GM23338 (cell line): ENCODE data around the gene DNAH8. TPM values are rescaled to one million over a fixed set of nuclear protein-coding genes. Genes with fewer than 3 reads are reported as not detected.

Experiments used
- ATAC-seq: fragments of 200-7000 bp; cut with Tn5 transposase; 3 replicates; pipeline ENCODE4 v1.9.1; 2020
- DNase-seq: peaks from one replicate; pipeline ENCODE4 v3.0.0-alpha.2; 2015; ENCODE audit warnings: low spot score
- H2AFZ ChIP-seq: fragments of 200-600 bp; sonication (generic); 2 replicates; pipeline ENCODE4 v1.8.0; 2016; ENCODE audit warnings: antibody characterized with exemption, mild to moderate bottlenecking, moderate library complexity
- H3F3A ChIP-seq: fragments of 200-600 bp; sonication (generic); replicated peaks from 2 replicates; pipeline ENCODE4 v1.8.0; 2017; ENCODE audit warnings: antibody characterized with exemption, mixed run types, low read depth
- H3K27ac ChIP-seq: fragments of 200-600 bp; sonication (generic); 2 replicates; pipeline ENCODE4 v1.6.1; 2016; ENCODE audit warnings: low read depth
- H3K27me3 ChIP-seq: fragments of 200-600 bp; sonication (generic); 2 replicates; pipeline ENCODE4 v1.8.0; 2016; ENCODE audit warnings: mild to moderate bottlenecking, mixed run types, moderate library complexity; ENCODE audit not compliant: insufficient read depth
- H3K36me3 ChIP-seq: fragments of 200-600 bp; sonication (generic); 2 replicates; pipeline ENCODE4 v1.8.0; 2016; ENCODE audit warnings: mild to moderate bottlenecking; ENCODE audit not compliant: insufficient read depth
- H3K4me1 ChIP-seq: fragments of 200-600 bp; sonication (generic); 2 replicates; pipeline ENCODE4 v1.8.0; 2016; ENCODE audit warnings: mild to moderate bottlenecking, moderate library complexity; ENCODE audit not compliant: insufficient read depth
- H3K4me2 ChIP-seq: fragments of 200-600 bp; sonication (generic); 2 replicates; pipeline ENCODE4 v1.7.1; 2017; ENCODE audit warnings: mixed run types
- H3K4me3 ChIP-seq: fragments of 200-600 bp; sonication (generic); 2 replicates; pipeline ENCODE4 v1.6.1; 2016; ENCODE audit warnings: mixed run types
- H3K79me2 ChIP-seq: fragments of 200-600 bp; sonication (generic); replicated peaks from 2 replicates; pipeline ENCODE4 v1.8.0; 2017; ENCODE audit warnings: mild to moderate bottlenecking; ENCODE audit not compliant: insufficient read depth
- H3K9me2 ChIP-seq: fragments of 200-600 bp; sonication (generic); 2 replicates; pipeline ENCODE4 v1.8.0; 2017; ENCODE audit not compliant: insufficient read depth
- H4K20me1 ChIP-seq: fragments of 200-600 bp; sonication (generic); replicated peaks from 2 replicates; pipeline ENCODE4 v1.8.0; 2017; ENCODE audit warnings: mild to moderate bottlenecking; ENCODE audit not compliant: insufficient read depth
- H3K27ac Mint-ChIP-seq: 2 replicates; pipeline ENCODE4 v1.8.0; 2020; ENCODE audit warnings: inconsistent platforms, mild to moderate bottlenecking, moderate library complexity, mixed read lengths
- H3K27me3 Mint-ChIP-seq: 3 replicates; pipeline ENCODE4 v1.8.0; 2022; ENCODE audit warnings: low read depth, mild to moderate bottlenecking, moderate library complexity, mixed read lengths, inconsistent platforms; ENCODE audit not compliant: insufficient read depth, poor library complexity
- H3K36me3 Mint-ChIP-seq: 3 replicates; pipeline ENCODE4 v1.8.0; 2021; ENCODE audit warnings: low read depth, mild to moderate bottlenecking, inconsistent platforms, moderate library complexity, mixed read lengths
- H3K4me1 Mint-ChIP-seq: 3 replicates; pipeline ENCODE4 v1.8.0; 2020; ENCODE audit warnings: mild to moderate bottlenecking, inconsistent platforms, mixed read lengths
- H3K4me3 Mint-ChIP-seq: 3 replicates; pipeline ENCODE4 v1.8.0; 2021; ENCODE audit warnings: moderate library complexity, mild to moderate bottlenecking, inconsistent platforms, mixed read lengths
- H3K9me3 Mint-ChIP-seq: 3 replicates; pipeline ENCODE4 v1.8.0; 2020; ENCODE audit warnings: moderate library complexity, mild to moderate bottlenecking, inconsistent platforms, mixed read lengths
- CREB1 ChIP-seq: fragments of 250-450 bp; sonication (Bioruptor Pico); IDR thresholded peaks from 2 replicates; pipeline ENCODE4 v1.5.0; 2020; ENCODE audit warnings: low read depth, mild to moderate bottlenecking, moderate library complexity
- EZH2 ChIP-seq: fragments of 200-600 bp; sonication (generic); IDR thresholded peaks from one replicate; pipeline ENCODE4 v1.8.0; 2017; ENCODE audit warnings: antibody characterized with exemption, mild to moderate bottlenecking, low read depth; ENCODE audit not compliant: unreplicated experiment
- POLR2AphosphoS5 ChIP-seq: IDR thresholded peaks from 2 replicates; pipeline ENCODE4 v1.6.1; 2016; ENCODE audit warnings: antibody characterized with exemption, low read depth
- polyA plus RNA-seq: library from polyadenylated mRNA; unstranded; fragments of >200 nt; fragmentation: Nextera tagmentation; extraction: Ambion mirVana; gene quantifications from 2 replicates; pipeline ENCODE4 v1.2.1, GENCODE V29; 2016
- total RNA-seq: library from RNA; depleted of rRNA; stranded (reverse); fragments of >200 nt; shearing (Covaris generic); gene quantifications from 2 replicates; pipeline ENCODE4 v1.2.3, GENCODE V29; 2014
- TF ChIP-seq, protein P1 (sequence below): fragments of 250-450 bp; sonication (Bioruptor Pico); IDR thresholded peaks from 2 replicates; pipeline ENCODE4 v1.5.0; 2020; ENCODE audit warnings: mild to moderate bottlenecking, moderate library complexity
- TF ChIP-seq, protein P2 (sequence below): IDR thresholded peaks from one replicate; pipeline ENCODE4 v1.6.1; 2018; ENCODE audit warnings: antibody characterized with exemption; ENCODE audit not compliant: unreplicated experiment
- TF ChIP-seq, protein P3 (sequence below): IDR thresholded peaks from 2 replicates; pipeline ENCODE4 v1.6.1; 2016; ENCODE audit warnings: antibody characterized with exemption
- TF ChIP-seq, protein P4 (sequence below), 2 experiments: fragments of 200-600 bp in 1 of 2; sonication (generic) in 1 of 2; conservative IDR thresholded peaks; 2 replicates each; pipeline versions ENCODE4 v1.5.1 to v1.6.1; 2016 to 2017; ENCODE audit warnings: antibody characterized with exemption in 2 of 2, low read depth in 2 of 2, mild to moderate bottlenecking in 2 of 2, moderate library complexity in 1 of 2

Gene DNAH8
- total and polyA plus RNA-seq, 2 experiments from 2014 or later, result 0.02 TPM; not detected in 1

DNA sequence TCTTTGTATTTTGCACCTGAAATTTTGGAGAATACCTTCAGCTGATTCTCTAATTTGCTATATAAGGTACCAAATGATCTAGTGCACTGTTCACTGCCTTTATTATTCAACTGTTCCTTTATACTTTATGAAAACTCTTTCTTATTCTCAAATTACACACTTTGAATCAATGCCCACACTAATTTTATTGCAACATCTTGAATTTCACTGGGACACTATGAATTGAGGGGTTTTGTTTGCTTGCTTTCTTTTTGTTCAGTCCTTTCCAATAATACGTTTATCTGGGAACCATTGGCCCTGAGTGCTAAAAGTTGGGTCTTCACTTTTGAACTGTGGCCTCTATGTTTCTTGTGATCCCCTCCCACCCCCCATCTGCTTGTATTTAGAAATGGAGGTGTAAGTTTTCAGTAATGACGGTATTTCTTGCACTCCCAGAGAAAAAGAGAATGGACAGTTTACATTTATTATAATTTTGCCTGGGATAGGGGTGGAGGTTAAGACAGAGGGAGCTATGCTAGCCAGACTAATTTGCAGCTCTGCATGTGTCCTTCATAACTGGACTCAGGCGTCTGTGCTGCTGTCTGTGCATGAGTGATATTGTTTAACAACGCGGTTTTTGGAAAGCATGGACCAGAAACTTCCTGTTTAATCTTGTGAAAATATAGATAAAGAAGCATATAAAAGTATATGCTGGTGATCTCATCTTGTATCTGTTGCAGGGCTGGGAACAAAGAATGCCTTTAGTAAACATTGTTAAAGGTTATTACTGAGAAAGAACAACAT, 98.1 kb downstream of the DNAH8 start (continued):
- TF ChIP-seq, protein P1, sequence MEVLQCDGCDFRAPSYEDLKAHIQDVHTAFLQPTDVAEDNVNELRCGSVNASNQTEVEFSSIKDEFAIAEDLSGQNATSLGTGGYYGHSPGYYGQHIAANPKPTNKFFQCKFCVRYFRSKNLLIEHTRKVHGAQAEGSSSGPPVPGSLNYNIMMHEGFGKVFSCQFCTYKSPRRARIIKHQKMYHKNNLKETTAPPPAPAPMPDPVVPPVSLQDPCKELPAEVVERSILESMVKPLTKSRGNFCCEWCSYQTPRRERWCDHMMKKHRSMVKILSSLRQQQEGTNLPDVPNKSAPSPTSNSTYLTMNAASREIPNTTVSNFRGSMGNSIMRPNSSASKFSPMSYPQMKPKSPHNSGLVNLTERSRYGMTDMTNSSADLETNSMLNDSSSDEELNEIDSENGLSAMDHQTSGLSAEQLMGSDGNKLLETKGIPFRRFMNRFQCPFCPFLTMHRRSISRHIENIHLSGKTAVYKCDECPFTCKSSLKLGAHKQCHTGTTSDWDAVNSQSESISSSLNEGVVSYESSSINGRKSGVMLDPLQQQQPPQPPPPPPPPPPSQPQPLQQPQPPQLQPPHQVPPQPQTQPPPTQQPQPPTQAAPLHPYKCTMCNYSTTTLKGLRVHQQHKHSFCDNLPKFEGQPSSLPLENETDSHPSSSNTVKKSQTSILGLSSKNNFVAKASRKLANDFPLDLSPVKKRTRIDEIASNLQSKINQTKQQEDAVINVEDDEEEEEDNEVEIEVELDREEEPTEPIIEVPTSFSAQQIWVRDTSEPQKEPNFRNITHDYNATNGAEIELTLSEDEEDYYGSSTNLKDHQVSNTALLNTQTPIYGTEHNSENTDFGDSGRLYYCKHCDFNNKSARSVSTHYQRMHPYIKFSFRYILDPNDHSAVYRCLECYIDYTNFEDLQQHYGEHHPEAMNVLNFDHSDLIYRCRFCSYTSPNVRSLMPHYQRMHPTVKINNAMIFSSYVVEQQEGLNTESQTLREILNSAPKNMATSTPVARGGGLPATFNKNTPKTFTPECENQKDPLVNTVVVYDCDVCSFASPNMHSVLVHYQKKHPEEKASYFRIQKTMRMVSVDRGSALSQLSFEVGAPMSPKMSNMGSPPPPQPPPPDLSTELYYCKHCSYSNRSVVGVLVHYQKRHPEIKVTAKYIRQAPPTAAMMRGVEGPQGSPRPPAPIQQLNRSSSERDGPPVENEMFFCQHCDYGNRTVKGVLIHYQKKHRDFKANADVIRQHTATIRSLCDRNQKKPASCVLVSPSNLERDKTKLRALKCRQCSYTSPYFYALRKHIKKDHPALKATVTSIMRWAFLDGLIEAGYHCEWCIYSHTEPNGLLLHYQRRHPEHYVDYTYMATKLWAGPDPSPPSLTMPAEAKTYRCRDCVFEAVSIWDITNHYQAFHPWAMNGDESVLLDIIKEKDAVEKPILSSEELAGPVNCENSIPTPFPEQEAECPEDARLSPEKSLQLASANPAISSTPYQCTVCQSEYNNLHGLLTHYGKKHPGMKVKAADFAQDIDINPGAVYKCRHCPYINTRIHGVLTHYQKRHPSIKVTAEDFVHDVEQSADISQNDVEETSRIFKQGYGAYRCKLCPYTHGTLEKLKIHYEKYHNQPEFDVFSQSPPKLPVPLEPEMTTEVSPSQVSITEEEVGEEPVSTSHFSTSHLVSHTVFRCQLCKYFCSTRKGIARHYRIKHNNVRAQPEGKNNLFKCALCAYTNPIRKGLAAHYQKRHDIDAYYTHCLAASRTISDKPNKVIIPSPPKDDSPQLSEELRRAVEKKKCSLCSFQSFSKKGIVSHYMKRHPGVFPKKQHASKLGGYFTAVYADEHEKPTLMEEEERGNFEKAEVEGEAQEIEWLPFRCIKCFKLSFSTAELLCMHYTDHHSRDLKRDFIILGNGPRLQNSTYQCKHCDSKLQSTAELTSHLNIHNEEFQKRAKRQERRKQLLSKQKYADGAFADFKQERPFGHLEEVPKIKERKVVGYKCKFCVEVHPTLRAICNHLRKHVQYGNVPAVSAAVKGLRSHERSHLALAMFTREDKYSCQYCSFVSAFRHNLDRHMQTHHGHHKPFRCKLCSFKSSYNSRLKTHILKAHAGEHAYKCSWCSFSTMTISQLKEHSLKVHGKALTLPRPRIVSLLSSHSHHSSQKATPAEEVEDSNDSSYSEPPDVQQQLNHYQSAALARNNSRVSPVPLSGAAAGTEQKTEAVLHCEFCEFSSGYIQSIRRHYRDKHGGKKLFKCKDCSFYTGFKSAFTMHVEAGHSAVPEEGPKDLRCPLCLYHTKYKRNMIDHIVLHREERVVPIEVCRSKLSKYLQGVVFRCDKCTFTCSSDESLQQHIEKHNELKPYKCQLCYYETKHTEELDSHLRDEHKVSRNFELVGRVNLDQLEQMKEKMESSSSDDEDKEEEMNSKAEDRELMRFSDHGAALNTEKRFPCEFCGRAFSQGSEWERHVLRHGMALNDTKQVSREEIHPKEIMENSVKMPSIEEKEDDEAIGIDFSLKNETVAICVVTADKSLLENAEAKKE (CRISPR knock-in tag), result no peak
- TF ChIP-seq EZH2, result no peak
- TF ChIP-seq, protein P2, sequence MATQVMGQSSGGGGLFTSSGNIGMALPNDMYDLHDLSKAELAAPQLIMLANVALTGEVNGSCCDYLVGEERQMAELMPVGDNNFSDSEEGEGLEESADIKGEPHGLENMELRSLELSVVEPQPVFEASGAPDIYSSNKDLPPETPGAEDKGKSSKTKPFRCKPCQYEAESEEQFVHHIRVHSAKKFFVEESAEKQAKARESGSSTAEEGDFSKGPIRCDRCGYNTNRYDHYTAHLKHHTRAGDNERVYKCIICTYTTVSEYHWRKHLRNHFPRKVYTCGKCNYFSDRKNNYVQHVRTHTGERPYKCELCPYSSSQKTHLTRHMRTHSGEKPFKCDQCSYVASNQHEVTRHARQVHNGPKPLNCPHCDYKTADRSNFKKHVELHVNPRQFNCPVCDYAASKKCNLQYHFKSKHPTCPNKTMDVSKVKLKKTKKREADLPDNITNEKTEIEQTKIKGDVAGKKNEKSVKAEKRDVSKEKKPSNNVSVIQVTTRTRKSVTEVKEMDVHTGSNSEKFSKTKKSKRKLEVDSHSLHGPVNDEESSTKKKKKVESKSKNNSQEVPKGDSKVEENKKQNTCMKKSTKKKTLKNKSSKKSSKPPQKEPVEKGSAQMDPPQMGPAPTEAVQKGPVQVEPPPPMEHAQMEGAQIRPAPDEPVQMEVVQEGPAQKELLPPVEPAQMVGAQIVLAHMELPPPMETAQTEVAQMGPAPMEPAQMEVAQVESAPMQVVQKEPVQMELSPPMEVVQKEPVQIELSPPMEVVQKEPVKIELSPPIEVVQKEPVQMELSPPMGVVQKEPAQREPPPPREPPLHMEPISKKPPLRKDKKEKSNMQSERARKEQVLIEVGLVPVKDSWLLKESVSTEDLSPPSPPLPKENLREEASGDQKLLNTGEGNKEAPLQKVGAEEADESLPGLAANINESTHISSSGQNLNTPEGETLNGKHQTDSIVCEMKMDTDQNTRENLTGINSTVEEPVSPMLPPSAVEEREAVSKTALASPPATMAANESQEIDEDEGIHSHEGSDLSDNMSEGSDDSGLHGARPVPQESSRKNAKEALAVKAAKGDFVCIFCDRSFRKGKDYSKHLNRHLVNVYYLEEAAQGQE, result no peak
- no peak for TF ChIP-seq CREB1

DNA sequence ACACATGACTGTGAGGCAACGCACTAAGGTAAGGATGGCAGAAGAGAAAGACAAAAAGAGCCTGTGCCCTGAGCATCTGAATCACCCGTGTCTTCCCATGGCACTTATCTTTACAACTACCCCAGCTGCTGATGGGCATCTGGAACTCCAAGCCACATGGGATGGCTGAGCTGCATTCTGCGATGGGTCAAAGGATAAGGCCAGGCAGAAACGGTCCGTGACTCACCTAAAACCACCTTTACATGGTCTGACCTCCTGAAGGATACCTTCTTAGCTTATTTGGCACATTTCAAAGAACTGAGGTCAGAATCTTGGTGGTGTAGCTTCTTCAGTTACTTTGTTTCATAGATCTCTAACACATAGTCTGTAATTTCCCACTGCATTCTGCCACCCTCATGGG, 99.7 kb downstream of the DNAH8 start:
- ATAC-seq (no peak), DNase-seq (no peak)
- no peaks in the 10 kb centered on the region for H3K9me2 ChIP-seq
- Mint-ChIP-seq H3K4me1 (no peaks in the 10 kb centered on the region), H3K36me3 (no peaks in the 10 kb centered on the region), H3K4me3 (no peak overlapping the region), H3K27me3 (no peaks in the 10 kb centered on the region), H3K27ac (no peak overlapping the region), H3K9me3 (no peaks in the 10 kb centered on the region; the same call in 2 of the 3 replicates)
- H2AFZ ChIP-seq, result no peak overlapping the region
- H3K27ac ChIP-seq, result no peak overlapping the region
- no peaks in the 10 kb centered on the region for H3K27me3 ChIP-seq
- H3K79me2 ChIP-seq, result no peaks in the 10 kb centered on the region
- no peak overlapping the region for H3K4me3 ChIP-seq
- H4K20me1 ChIP-seq, result no peaks in the 10 kb centered on the region; the same call in 1 of the 2 replicates
- no peaks in the 10 kb centered on the region for H3K4me1 ChIP-seq
- H3K36me3 ChIP-seq, result no peaks in the 10 kb centered on the region
- no peaks in the 10 kb centered on the region for H3F3A ChIP-seq
- H3K4me2 ChIP-seq, result no peak overlapping the region
- TF ChIP-seq POLR2AphosphoS5, result no peak
- TF ChIP-seq, protein P3, sequence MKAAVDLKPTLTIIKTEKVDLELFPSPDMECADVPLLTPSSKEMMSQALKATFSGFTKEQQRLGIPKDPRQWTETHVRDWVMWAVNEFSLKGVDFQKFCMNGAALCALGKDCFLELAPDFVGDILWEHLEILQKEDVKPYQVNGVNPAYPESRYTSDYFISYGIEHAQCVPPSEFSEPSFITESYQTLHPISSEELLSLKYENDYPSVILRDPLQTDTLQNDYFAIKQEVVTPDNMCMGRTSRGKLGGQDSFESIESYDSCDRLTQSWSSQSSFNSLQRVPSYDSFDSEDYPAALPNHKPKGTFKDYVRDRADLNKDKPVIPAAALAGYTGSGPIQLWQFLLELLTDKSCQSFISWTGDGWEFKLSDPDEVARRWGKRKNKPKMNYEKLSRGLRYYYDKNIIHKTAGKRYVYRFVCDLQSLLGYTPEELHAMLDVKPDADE, result no peak
- TF ChIP-seq, protein P4, sequence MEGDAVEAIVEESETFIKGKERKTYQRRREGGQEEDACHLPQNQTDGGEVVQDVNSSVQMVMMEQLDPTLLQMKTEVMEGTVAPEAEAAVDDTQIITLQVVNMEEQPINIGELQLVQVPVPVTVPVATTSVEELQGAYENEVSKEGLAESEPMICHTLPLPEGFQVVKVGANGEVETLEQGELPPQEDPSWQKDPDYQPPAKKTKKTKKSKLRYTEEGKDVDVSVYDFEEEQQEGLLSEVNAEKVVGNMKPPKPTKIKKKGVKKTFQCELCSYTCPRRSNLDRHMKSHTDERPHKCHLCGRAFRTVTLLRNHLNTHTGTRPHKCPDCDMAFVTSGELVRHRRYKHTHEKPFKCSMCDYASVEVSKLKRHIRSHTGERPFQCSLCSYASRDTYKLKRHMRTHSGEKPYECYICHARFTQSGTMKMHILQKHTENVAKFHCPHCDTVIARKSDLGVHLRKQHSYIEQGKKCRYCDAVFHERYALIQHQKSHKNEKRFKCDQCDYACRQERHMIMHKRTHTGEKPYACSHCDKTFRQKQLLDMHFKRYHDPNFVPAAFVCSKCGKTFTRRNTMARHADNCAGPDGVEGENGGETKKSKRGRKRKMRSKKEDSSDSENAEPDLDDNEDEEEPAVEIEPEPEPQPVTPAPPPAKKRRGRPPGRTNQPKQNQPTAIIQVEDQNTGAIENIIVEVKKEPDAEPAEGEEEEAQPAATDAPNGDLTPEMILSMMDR (conservative IDR thresholded peaks at IDR 0.05; ENCODE audit: low read depth in 2 of 2), result no peak
- TF ChIP-seq, protein P2, result no peak
